ENCODE measurements around the gene PPFIA3.

PPFIA3 gene

GRCh38 chr19:49091391-49092038 lies 27.8 kb upstream of the PPFIA3 start:
- Histone ChIP-seq H3K36me3 (ENCODE audit: control insufficient read depth, insufficient read depth, low read length) (peaks cover 35% of the 10 kb centered on the region), H3K27me3 (ENCODE audit: control insufficient read depth, insufficient read depth, low read length) (no peaks in the 10 kb centered on the region), H3K4me3 (ENCODE audit: low read length) (no peak overlapping the region), H3K9ac (ENCODE audit: low read length) (no peak overlapping the region), H3K4me1 (ENCODE audit: control insufficient read depth, insufficient read depth, low read length) (peaks cover 8% of the 10 kb centered on the region), H3K27ac (ENCODE audit: low read depth, low read length) (no peak overlapping the region)

- no peak overlapping the region for H3K9ac ChIP-seq (ENCODE audit: low read length)
- no peak overlapping the region for H3K4me3 ChIP-seq (ENCODE audit: low read length)
- H3K27me3 ChIP-seq (ENCODE audit: control insufficient read depth, insufficient read depth, low read length), result no peaks in the 10 kb centered on the region
- H3K4me1 ChIP-seq (ENCODE audit: control insufficient read depth, insufficient read depth, low read length), result no peaks in the 10 kb centered on the region
- H3K36me3 ChIP-seq (ENCODE audit: control insufficient read depth, insufficient read depth, low read length), result peaks cover 29% of the 10 kb centered on the region
- no peak overlapping the region for H3K27ac ChIP-seq (ENCODE audit: low read depth, low read length)
Observed at GRCh38 chr19:49092686-49093085, 26.7 kb upstream of the PPFIA3 start.

GRCh38 chr19:49094505-49095482 lies 24.6 kb upstream of the PPFIA3 start:
- H3K4me1 ChIP-seq (ENCODE audit: control insufficient read depth, insufficient read depth, low read length), result no peaks in the 10 kb centered on the region
- no peaks in the 10 kb centered on the region for H3K27me3 ChIP-seq (ENCODE audit: control insufficient read depth, insufficient read depth, low read length)
- no peak overlapping the region for H3K4me3 ChIP-seq (ENCODE audit: low read length)
- H3K9ac ChIP-seq (ENCODE audit: low read length), result no peak overlapping the region
- peaks cover 37% of the 10 kb centered on the region for H3K36me3 ChIP-seq (ENCODE audit: control insufficient read depth, insufficient read depth, low read length)
- no peak overlapping the region for H3K27ac ChIP-seq (ENCODE audit: low read depth, low read length)

GRCh38 chr19:49097453-49098288 lies 21.7 kb upstream of the PPFIA3 start:
- no peak overlapping the region for H3K27ac ChIP-seq (ENCODE audit: low read depth, low read length)
- no peaks in the 10 kb centered on the region for H3K4me1 ChIP-seq (ENCODE audit: control insufficient read depth, insufficient read depth, low read length)
- no peak overlapping the region for H3K4me3 ChIP-seq (ENCODE audit: low read length)
- no peaks in the 10 kb centered on the region for H3K27me3 ChIP-seq (ENCODE audit: control insufficient read depth, insufficient read depth, low read length)
- peaks cover 32% of the 10 kb centered on the region for H3K36me3 ChIP-seq (ENCODE audit: control insufficient read depth, insufficient read depth, low read length)
- H3K9ac ChIP-seq (ENCODE audit: low read length), result no peak overlapping the region

- Histone ChIP-seq H3K4me1 (ENCODE audit: control insufficient read depth, insufficient read depth, low read length) (no peaks in the 10 kb centered on the region), H3K4me3 (ENCODE audit: low read length) (no peak overlapping the region), H3K27ac (ENCODE audit: low read depth, low read length) (no peak overlapping the region), H3K36me3 (ENCODE audit: control insufficient read depth, insufficient read depth, low read length) (peaks cover 33% of the 10 kb centered on the region), H3K9ac (ENCODE audit: low read length) (no peak overlapping the region), H3K27me3 (ENCODE audit: control insufficient read depth, insufficient read depth, low read length) (no peaks in the 10 kb centered on the region)
Observed at GRCh38 chr19:49098795-49099194, 20.5 kb upstream of the PPFIA3 start.

- peaks cover 44% of the 10 kb centered on the region for H3K36me3 ChIP-seq (ENCODE audit: control insufficient read depth, insufficient read depth, low read length)
- no peaks in the 10 kb centered on the region for H3K4me1 ChIP-seq (ENCODE audit: control insufficient read depth, insufficient read depth, low read length)
- H3K9ac ChIP-seq (ENCODE audit: low read length), result no peak overlapping the region
Observed at GRCh38 chr19:49101160-49101559, 18.2 kb upstream of the PPFIA3 start.

GRCh38 chr19:49102303-49102702 lies 17.0 kb upstream of the PPFIA3 start:
- Histone ChIP-seq H3K4me1 (ENCODE audit: control insufficient read depth, insufficient read depth, low read length) (no peaks in the 10 kb centered on the region), H3K27ac (ENCODE audit: low read depth, low read length) (no peak overlapping the region), H3K27me3 (ENCODE audit: control insufficient read depth, insufficient read depth, low read length) (no peaks in the 10 kb centered on the region), H3K9ac (ENCODE audit: low read length) (no peak overlapping the region), H3K36me3 (ENCODE audit: control insufficient read depth, insufficient read depth, low read length) (peaks cover 44% of the 10 kb centered on the region), H3K4me3 (ENCODE audit: low read length) (no peak overlapping the region)

More at GRCh38 chr19:49101160-49101559, 18.2 kb upstream of the PPFIA3 start:
- H3K27ac ChIP-seq (ENCODE audit: low read depth, low read length), result no peak overlapping the region
- H3K4me3 ChIP-seq (ENCODE audit: low read length), result no peak overlapping the region
- H3K27me3 ChIP-seq (ENCODE audit: control insufficient read depth, insufficient read depth, low read length), result no peaks in the 10 kb centered on the region

- no peak overlapping the region for H3K9ac ChIP-seq (ENCODE audit: low read length)
- H3K4me3 ChIP-seq (ENCODE audit: low read length), result no peak overlapping the region
- H3K27me3 ChIP-seq (ENCODE audit: control insufficient read depth, insufficient read depth, low read length), result no peaks in the 10 kb centered on the region
- H3K4me1 ChIP-seq (ENCODE audit: control insufficient read depth, insufficient read depth, low read length), result no peaks in the 10 kb centered on the region
- no peak overlapping the region for H3K27ac ChIP-seq (ENCODE audit: low read depth, low read length)
- H3K36me3 ChIP-seq (ENCODE audit: control insufficient read depth, insufficient read depth, low read length), result peaks cover 44% of the 10 kb centered on the region
Observed at GRCh38 chr19:49103331-49104085, 15.8 kb upstream of the PPFIA3 start.

- H3K4me3 ChIP-seq (ENCODE audit: low read length), result no peak overlapping the region
- H3K27me3 ChIP-seq (ENCODE audit: control insufficient read depth, insufficient read depth, low read length), result no peaks in the 10 kb centered on the region
- H3K27ac ChIP-seq (ENCODE audit: low read depth, low read length), result no peak overlapping the region
- H3K4me1 ChIP-seq (ENCODE audit: control insufficient read depth, insufficient read depth, low read length), result no peaks in the 10 kb centered on the region
- peaks cover 38% of the 10 kb centered on the region for H3K36me3 ChIP-seq (ENCODE audit: control insufficient read depth, insufficient read depth, low read length)
- H3K9ac ChIP-seq (ENCODE audit: low read length), result no peak overlapping the region
Observed at GRCh38 chr19:49104229-49104864, 15.0 kb upstream of the PPFIA3 start.

- Histone ChIP-seq H3K4me3 (ENCODE audit: low read length) (no peak overlapping the region), H3K36me3 (ENCODE audit: control insufficient read depth, insufficient read depth, low read length) (peaks cover 31% of the 10 kb centered on the region), H3K27ac (ENCODE audit: low read depth, low read length) (no peak overlapping the region), H3K27me3 (ENCODE audit: control insufficient read depth, insufficient read depth, low read length) (no peaks in the 10 kb centered on the region), H3K9ac (ENCODE audit: low read length) (no peak overlapping the region), H3K4me1 (ENCODE audit: control insufficient read depth, insufficient read depth, low read length) (no peaks in the 10 kb centered on the region)
Observed at GRCh38 chr19:49106648-49107135, 12.7 kb upstream of the PPFIA3 start.
